ENCODE measurements around the gene GORASP1.

DNA sequence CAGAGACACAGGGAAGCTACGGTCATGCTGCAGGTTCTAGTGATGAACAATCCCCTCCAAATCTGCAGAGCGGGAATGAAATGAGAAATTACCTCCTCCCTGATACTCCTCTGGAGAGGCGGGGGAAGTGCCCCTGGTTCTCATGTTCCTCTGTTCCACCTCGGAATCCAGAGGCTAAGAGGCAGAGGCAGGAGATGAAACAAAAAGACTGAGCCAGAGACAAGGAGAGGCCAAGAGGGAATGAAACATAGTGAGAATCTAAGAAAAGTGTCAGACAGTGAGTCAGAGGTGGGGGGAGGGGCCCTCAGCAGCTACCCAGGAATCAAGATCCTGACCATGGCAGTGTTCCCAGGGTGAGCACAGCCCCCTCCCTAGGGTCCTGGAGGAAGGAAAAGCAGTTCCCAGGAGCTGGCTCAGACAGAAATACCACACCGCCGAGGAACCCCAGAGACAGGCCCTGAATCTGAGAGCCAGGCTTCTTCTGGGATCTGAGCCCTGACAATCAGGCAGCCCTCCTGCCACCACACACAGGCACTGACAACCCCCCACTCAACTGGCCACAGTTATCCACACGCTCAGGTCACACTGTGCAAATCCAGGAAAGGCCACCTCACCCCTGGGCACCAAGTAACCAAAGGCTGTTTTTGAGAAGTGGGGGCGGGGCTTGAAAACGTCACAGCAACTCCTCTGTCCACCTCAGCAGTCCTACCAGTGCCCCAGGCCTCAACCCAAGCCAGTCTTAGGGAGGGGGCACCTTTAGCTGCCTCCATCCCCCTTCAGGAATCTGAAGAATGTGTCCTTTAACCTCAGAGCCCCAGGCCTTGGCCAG lies 43.6 kb upstream of the GORASP1 start:
- TF ChIP-seq POLR2AphosphoS5 (IDR thresholded peaks at IDR 0.05): no peak
- TF ChIP-seq, protein P1, sequence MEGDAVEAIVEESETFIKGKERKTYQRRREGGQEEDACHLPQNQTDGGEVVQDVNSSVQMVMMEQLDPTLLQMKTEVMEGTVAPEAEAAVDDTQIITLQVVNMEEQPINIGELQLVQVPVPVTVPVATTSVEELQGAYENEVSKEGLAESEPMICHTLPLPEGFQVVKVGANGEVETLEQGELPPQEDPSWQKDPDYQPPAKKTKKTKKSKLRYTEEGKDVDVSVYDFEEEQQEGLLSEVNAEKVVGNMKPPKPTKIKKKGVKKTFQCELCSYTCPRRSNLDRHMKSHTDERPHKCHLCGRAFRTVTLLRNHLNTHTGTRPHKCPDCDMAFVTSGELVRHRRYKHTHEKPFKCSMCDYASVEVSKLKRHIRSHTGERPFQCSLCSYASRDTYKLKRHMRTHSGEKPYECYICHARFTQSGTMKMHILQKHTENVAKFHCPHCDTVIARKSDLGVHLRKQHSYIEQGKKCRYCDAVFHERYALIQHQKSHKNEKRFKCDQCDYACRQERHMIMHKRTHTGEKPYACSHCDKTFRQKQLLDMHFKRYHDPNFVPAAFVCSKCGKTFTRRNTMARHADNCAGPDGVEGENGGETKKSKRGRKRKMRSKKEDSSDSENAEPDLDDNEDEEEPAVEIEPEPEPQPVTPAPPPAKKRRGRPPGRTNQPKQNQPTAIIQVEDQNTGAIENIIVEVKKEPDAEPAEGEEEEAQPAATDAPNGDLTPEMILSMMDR (IDR thresholded peaks at IDR 0.05; ENCODE audit: poor library complexity, severe bottlenecking): no peak
- TF ChIP-seq EP300 (conservative IDR thresholded peaks at IDR 0.05; ENCODE audit: poor library complexity, severe bottlenecking): no peak
- no peak for TF ChIP-seq SMC3 (conservative IDR thresholded peaks at IDR 0.05; ENCODE audit: poor library complexity)
